GM19452 (cell line): ENCODE results near the gene AP2A2.

ENCODE experiments used
- ATAC-seq: cut with Tn5 transposase; IDR thresholded peaks from one replicate; pipeline ENCODE4 v1.9.1; 2021; ENCODE audit not compliant: unreplicated experiment

Gene AP2A2

GRCh38 chr11:1053121-1053901, 127.6 kb downstream of the AP2A2 start:
- ATAC-seq: no peak

- no peak for ATAC-seq
Observed at GRCh38 chr11:1054143-1055108, 128.8 kb downstream of the AP2A2 start.

DNA sequence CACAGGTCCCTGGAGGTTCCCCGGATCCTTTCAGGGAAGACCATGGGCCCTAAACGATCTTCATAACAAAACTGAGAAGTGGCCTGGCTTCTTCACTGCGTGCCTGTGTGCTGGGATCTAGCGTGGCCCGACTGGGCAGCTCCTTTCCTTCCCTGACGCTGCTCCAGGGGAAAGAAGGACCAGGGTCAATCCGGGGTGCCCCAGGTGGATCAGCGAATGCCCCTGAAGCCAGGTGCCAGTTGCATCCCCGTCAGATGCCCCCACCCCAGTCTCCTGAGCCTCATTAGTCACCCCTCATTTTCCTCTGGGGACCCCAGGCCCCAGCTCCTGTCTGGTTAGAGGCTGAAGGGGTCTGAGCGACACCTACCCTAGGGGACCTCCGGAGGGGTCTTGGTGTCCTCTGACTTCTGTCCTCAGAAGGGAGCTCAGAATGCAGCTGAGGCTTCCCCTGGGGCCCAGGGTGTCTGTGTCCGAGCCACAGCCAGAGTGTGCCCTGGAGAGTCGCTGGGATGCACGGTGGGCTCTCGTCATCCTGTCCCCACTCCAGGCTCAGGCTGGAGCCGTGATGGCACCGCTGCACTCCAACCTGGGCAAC, 129.5 kb downstream of the AP2A2 start:
- no peak for ATAC-seq

DNA sequence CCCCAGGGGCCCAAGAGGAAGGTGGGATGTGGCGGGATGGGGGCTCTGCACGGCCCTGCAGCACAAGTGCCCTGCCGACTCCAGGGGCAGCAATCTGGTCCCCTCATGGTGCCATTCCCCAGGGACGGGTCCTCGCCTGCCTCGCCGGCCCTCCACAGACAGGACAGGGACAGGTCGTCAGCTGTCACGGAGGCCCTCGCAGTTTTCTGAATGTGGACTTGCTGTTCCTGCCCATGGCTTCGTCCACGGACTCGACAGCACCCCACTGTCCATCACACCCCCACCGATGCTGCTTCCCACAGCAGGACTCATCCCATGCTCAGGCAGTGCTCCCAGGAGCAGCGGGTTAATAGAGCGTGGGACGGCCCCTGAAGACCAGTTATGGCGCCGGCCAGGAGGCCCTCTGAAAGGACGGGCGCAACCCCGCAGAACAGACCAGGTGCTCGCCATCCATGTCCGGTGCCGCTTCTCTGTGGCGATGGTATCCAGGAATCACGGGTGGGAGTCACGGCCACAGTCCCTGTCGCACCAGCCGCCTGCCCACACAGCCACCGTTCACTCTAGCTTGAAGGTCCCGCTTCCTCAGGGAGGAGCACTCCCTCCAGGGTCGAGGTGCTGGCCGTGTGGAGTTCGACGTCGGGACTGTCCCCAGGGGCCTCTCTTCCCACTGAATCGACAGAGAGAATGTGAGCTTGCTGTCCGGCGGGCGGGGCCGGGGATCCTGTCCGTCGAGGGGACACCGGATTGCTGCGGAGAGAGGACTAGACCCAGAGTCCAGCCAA, 130.5 kb downstream of the AP2A2 start:
- no peak for ATAC-seq

DNA sequence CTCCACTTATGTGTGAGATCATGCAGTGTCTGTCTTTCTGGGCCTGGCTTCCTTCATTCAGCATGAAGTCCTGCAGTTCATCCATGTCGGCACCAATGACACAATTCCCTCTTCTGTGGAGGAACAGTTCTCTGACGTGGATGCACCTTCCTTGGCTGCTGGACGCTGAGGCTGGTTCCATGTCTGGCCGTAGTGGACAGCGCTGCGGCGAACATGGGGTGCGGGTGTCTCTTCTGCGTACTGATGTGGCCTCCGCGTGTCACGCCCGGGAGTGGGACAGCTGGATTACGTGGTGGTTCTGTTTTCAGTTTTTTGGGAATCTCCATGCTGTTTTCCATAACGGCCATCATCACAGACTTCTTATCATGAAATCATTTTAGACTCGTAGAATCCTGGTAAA, 132.1 kb downstream of the AP2A2 start:
- no peak for ATAC-seq

DNA sequence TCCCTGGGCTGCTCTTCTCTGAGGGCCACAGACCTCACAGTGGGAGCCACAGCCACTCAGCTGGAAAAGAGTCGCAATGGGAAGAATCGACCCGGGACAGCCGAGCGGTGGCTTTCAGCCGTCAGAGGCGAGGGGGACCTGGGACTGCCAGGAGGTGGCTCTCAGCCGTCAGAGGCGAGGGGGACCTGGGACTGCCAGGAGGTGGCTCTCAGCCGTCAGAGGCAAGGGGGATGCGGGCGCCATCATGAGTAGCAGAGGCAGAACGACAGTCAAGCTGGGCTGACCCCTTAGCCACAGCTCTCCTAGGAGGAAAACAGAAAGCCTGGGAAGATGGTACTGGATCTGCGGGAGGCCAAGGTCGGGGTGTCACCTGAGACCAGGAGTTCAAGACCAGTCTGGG, 134.1 kb downstream of the AP2A2 start:
- no peak for ATAC-seq

GRCh38 chr11:1060410-1060809, 134.7 kb downstream of the AP2A2 start:
- ATAC-seq: no peak

DNA sequence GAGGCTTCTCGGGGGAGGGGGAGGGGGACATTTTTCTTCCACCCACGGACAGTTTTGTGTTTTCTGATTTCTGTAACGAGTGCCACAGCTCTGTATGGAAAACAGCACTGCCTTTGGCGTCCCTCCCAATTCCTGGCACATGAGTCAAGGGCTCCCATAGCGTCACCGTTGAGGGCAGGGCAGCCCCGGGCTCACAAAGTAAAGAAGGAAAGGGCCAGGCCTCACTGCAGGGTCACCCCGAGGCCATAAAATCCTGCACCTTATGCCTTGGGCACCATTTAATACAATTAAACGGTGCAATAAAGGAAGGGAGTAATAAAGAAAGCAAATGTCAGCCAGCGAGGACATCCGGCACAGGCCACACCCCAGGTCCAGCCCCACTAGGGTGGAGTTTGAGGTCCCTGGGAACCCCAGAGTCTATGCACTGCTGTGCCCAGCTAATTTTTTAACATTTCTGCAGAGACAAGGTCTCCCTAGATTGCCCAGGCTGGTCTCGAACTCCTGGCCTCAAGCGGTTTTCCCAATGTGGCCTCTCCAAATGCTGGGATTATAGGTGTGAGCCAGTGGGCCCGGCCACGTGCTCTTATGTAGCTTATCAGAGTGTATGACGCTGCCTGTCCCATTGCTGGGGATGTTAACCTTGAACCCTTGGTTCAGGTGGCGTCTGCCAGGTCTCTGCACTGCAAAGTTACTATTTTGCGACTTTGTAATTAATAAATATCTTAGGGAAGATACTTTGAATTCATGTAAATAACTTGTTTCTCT, 135.4 kb downstream of the AP2A2 start:
- no peak for ATAC-seq
